Mucosa of rectum (tissue), 2 donors: Measurements from ENCODE around the gene PRMT6.
"Not testable (repeated sequence)": the region's sequence is repeated elsewhere in the genome, so short reads cannot be mapped to it uniquely, and the experiment has no call there.

Source experiments
- H3K27ac ChIP-seq, 2 donors: one replicate each; pipeline ENCODE4 v1.7.0; 2013; ENCODE audit warnings: inconsistent platforms in 2 of 2, low read depth in 2 of 2, low read length in 2 of 2
- H3K27me3 ChIP-seq, 2 donors: one replicate each; pipeline ENCODE4 v1.7.0; 2013; ENCODE audit warnings: low read length in 2 of 2; ENCODE audit not compliant: control insufficient read depth in 2 of 2, insufficient read depth in 2 of 2
- H3K36me3 ChIP-seq, 2 donors: one replicate each; pipeline ENCODE4 v1.7.0; 2013; ENCODE audit warnings: low read length in 2 of 2; ENCODE audit not compliant: control insufficient read depth in 2 of 2, insufficient read depth in 2 of 2
- H3K4me1 ChIP-seq, 2 donors: one replicate each; pipeline ENCODE4 v1.7.0; 2013; ENCODE audit warnings: low read length in 2 of 2, mild to moderate bottlenecking in 1 of 2; ENCODE audit not compliant: control insufficient read depth in 2 of 2, insufficient read depth in 2 of 2
- H3K4me3 ChIP-seq, 2 donors: one replicate each; pipeline ENCODE4 v1.7.0; 2013; ENCODE audit warnings: low read length in 2 of 2
- H3K9ac ChIP-seq, 2 donors: one replicate each; pipeline ENCODE4 v1.7.0; 2013; ENCODE audit warnings: low read length in 2 of 2, low read depth in 1 of 2, mild to moderate bottlenecking in 1 of 2
- H3K9me3 ChIP-seq, 2 donors: one replicate each; pipeline ENCODE4 v1.7.0; 2013; ENCODE audit warnings: low read length in 2 of 2; ENCODE audit not compliant: control insufficient read depth in 2 of 2
- donor health status: healthy.
- donor health status: Normal muscosa, but diverticular disease.

Gene PRMT6

GRCh38 chr1:107093395-107093794 is 36.9 kb downstream of the PRMT6 start:
- not testable (repeated sequence) for H3K27ac ChIP-seq, H3K36me3 ChIP-seq, H3K4me1 ChIP-seq

DNA sequence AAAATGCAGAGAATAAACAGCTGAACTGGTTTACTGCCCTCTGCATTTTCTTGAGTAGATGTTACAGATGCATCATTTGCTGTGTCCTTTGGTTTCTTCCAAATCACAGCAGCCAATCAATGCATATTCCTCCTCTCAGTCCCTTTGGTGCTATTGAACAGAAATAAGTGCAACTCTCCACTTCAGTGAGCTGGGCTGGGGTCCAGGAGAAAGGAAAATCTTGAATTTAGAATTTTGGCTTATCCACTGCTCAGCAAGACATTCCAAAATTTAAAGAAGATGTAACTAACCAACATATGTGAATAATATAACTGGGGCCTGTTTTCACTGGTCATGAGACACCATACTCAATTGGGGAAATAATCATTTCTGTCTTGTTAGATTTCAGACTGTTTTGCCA is 39.2 kb downstream of the PRMT6 start:
- no peak overlapping the region for H3K9ac ChIP-seq
- no peak overlapping the region for H3K4me3 ChIP-seq
- no peak overlapping the region for H3K27ac ChIP-seq
- H3K27me3 ChIP-seq, result no peaks in the 10 kb centered on the region
- no peaks in the 10 kb centered on the region for H3K4me1 ChIP-seq
- no peaks in the 10 kb centered on the region for H3K9me3 ChIP-seq
- no peaks in the 10 kb centered on the region for H3K36me3 ChIP-seq

More at GRCh38 chr1:107093395-107093794, 36.9 kb downstream of the PRMT6 start:
- H3K9ac ChIP-seq, H3K9me3 ChIP-seq, H3K4me3 ChIP-seq, H3K27me3 ChIP-seq: not testable (repeated sequence)

- H3K9ac ChIP-seq, result no peak overlapping the region
Observed at GRCh38 chr1:107096690-107097089, 40.2 kb downstream of the PRMT6 start.

DNA sequence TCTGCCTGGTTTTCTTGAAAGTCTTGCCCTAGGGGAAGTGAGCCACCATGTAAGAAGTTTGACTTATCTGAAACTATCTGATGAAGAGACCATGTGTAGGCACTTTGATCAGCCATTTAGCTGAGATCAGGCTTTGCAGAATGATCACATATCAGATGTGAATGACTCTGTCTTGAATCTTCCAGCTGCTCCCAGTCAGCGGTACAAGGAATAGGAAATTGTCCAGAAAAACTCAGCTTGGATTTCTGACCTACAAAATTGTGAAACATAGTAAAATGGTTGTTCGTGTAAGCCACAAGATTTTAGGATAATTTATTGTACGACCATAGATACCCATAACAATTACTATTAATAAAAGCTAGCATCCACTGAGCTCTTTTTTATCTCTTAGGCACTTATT is 42.5 kb downstream of the PRMT6 start:
- Histone ChIP-seq H3K9me3 (no peaks in the 10 kb centered on the region), H3K36me3 (no peaks in the 10 kb centered on the region), H3K27me3 (no peaks in the 10 kb centered on the region), H3K27ac (no peak overlapping the region), H3K4me1 (no peaks in the 10 kb centered on the region), H3K9ac (no peak overlapping the region), H3K4me3 (no peak overlapping the region)

More at GRCh38 chr1:107096690-107097089, 40.2 kb downstream of the PRMT6 start:
- Histone ChIP-seq H3K36me3 (no peaks in the 10 kb centered on the region), H3K27ac (no peak overlapping the region), H3K4me1 (no peaks in the 10 kb centered on the region), H3K9me3 (no peaks in the 10 kb centered on the region), H3K27me3 (no peaks in the 10 kb centered on the region), H3K4me3 (no peak overlapping the region)

DNA sequence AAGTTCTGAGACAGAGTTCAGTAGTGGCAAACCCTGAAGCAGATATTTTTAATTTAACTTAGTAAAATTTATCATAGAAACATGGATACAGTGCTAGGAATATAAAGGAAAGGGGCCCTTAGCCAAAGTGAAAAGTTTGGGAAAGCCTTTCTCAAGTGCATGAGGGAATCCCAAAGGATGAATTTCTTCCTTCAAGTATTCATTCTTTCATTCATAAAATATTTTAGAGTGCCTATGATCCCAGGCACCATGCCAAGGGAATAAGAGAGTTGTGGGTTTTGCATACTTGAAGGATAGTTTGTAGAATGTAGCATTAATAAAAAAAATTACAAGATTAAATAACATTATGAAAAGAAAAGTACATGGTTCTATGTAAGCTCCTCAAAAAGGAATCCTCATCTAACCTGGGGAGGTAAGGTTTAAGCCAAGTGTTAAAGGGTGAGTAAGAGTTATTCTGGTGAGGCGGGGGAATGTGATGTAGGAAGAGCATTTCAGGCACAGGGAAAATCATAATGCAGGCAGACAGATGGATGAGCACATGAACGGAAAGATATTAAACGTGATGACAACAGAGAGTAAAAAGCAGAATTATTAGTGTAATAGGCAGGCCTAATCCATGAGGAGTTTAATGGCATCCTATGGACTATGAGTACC is 44.0 kb downstream of the PRMT6 start:
- Histone ChIP-seq H3K27ac (no peak overlapping the region), H3K27me3 (no peaks in the 10 kb centered on the region), H3K4me3 (no peak overlapping the region), H3K9ac (no peak overlapping the region), H3K9me3 (no peaks in the 10 kb centered on the region), H3K4me1 (no peaks in the 10 kb centered on the region), H3K36me3 (no peaks in the 10 kb centered on the region)

DNA sequence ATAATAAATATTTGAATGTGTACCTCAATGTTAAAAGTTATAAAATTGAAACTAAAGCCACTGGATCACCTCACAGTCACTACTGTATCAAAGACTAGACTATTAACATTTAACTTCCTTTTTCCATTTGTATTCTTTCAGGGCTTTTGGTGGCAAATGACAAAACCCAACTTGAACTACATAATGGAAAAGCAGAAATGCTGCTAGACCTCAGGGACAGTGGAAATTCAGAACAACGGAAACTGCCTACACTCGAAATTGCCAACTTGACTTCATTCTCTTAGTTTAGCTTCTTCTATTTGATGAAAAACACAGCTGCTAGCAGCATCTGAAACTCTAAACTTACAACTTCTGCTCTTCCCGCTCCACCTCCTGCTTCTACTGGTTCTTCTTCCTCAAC is 49.4 kb downstream of the PRMT6 start:
- no peaks in the 10 kb centered on the region for H3K9me3 ChIP-seq
- H3K27ac ChIP-seq, result no peak overlapping the region
- no peak overlapping the region for H3K4me3 ChIP-seq
- H3K27me3 ChIP-seq, result no peaks in the 10 kb centered on the region
- no peaks in the 10 kb centered on the region for H3K36me3 ChIP-seq
- no peaks in the 10 kb centered on the region for H3K4me1 ChIP-seq
- no peak overlapping the region for H3K9ac ChIP-seq
